BE2C (cell line): ENCODE results near the gene CEP120.

Experiments
- DNase-seq: peaks from one replicate; pipeline ENCODE4 v3.0.0-alpha.2; 2020
- H3K27me3 ChIP-seq: fragments of 250-450 bp; sonication (Bioruptor Pico); 2 replicates; pipeline ENCODE4 v1.5.1; 2020; ENCODE audit warnings: mild to moderate bottlenecking
- H3K36me3 ChIP-seq: fragments of 250-450 bp; sonication (Bioruptor Pico); 2 replicates; pipeline ENCODE4 v1.5.1; 2020; ENCODE audit warnings: mild to moderate bottlenecking
- H3K4me1 ChIP-seq: fragments of 250-450 bp; sonication (Bioruptor Pico); 2 replicates; pipeline ENCODE4 v1.5.1; 2020
- H3K4me3 ChIP-seq: 2 replicates; pipeline ENCODE4 v1.5.1; 2011; ENCODE audit warnings: low read depth, low read length
- H3K9me3 ChIP-seq: fragments of 250-450 bp; sonication (Bioruptor Pico); 2 replicates; pipeline ENCODE4 v1.5.1; 2020
- CTCF ChIP-seq: IDR thresholded peaks from 2 replicates; pipeline ENCODE4 v1.5.1; 2012; ENCODE audit warnings: mild to moderate bottlenecking, low read depth, low read length

The CEP120 gene

DNA sequence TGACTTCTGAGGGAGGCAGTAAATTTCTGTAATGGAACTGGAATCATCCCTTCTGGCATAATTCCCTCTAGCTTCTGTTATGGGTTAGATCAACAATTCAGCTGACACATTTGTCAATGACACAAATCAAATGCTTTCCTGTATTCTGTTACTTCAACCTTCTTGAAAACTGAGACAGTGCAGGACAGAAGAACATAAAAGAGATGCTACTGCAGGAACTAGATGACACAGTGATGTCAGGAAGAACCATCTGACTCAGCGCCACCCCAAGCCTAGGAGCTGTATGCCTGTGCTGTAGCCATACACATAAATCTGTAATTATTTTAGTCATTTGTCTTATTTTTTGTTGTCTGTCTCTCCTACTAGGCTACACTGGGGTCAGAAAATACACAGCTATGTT, 18.2 kb upstream of the CEP120 start:
- no peak for TF ChIP-seq CTCF

GRCh38 chr5:123440456-123441181, 17.4 kb upstream of the CEP120 start:
- DNase-seq: no peak
- Histone ChIP-seq H3K4me3 (no peak overlapping the region), H3K9me3 (no peaks in the 10 kb centered on the region), H3K36me3 (no peaks in the 10 kb centered on the region), H3K4me1 (peaks cover 3% of the 10 kb centered on the region), H3K27me3 (no peaks in the 10 kb centered on the region)
- TF ChIP-seq CTCF: no peak

More for the DNA sequence above, 18.2 kb upstream of the CEP120 start:
- H3K27me3 ChIP-seq: no peaks in the 10 kb centered on the region
- peaks cover 3% of the 10 kb centered on the region for H3K4me1 ChIP-seq
- no peak overlapping the region for H3K4me3 ChIP-seq
- H3K9me3 ChIP-seq: no peaks in the 10 kb centered on the region
- DNase-seq: no peak
- no peaks in the 10 kb centered on the region for H3K36me3 ChIP-seq

DNA sequence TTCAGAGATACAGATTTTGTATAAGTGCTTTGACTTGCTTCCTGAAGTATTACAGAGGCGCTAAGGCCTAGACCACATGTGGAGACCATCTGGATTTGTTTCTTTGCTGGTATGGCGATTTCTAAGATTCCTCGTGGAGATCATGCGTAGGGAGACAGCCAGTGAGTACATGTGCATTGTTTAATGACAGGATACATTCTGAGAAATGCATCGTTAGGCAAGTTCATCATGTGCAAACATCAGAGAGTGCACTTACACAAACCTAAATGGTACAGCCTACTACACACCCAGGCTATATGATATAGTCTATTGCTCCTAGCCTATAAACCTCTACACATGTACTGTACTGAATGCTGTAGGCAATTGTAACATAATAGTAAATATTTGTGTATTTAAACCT, 16.5 kb upstream of the CEP120 start:
- Histone ChIP-seq H3K36me3 (no peaks in the 10 kb centered on the region), H3K4me3 (no peak overlapping the region), H3K4me1 (peaks cover 3% of the 10 kb centered on the region), H3K27me3 (no peaks in the 10 kb centered on the region), H3K9me3 (no peaks in the 10 kb centered on the region)
- DNase-seq: no peak
- no peak for TF ChIP-seq CTCF

DNA sequence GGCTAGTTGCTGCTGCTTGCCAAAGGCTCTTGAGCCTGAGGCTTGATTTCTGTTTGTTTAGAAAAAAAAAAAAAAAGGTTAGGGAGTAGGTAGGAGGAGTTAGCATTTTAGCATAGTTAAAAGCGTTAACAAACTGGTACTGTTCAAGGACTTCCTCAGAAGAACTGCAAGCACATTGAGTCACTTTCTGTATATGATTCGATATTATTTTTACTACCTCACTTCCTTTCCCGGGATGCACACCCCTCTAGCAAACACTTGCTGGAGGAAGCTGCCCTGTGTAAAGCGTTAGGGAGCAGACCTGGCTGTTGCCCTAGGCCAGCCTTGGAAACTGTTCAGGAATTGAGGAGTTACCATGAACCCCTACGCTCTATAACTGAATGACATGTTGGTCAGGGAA, 15.7 kb upstream of the CEP120 start:
- Histone ChIP-seq H3K27me3 (no peaks in the 10 kb centered on the region), H3K36me3 (no peaks in the 10 kb centered on the region), H3K9me3 (no peaks in the 10 kb centered on the region), H3K4me3 (no peak overlapping the region), H3K4me1 (peaks cover 3% of the 10 kb centered on the region)
- no peak for DNase-seq
- TF ChIP-seq CTCF: no peak

DNA sequence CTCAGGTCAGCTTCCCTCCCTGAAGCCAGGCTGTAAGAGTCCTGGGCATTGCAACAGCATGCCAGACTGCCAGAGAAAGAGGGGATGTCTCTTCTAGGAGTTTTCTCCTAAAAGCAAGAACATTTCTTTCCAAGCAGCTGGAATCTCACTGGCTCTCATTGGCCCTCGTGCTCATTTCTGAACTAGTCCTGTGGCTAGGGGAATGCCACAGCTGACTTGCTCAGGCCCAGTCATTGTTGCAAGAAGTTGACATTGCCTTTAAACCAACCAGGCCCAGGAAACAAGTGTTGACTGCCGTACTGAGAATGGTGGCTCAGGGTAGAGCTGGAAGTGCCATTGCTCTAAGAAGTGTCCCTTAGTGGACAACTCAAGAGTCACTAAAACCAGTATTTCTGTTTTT, 15.0 kb upstream of the CEP120 start:
- Histone ChIP-seq H3K36me3 (no peaks in the 10 kb centered on the region), H3K9me3 (no peaks in the 10 kb centered on the region), H3K27me3 (no peaks in the 10 kb centered on the region), H3K4me1 (peaks cover 3% of the 10 kb centered on the region; the same call in 1 of the 2 replicates), H3K4me3 (no peak overlapping the region)
- no peak for DNase-seq
- no peak for TF ChIP-seq CTCF

DNA sequence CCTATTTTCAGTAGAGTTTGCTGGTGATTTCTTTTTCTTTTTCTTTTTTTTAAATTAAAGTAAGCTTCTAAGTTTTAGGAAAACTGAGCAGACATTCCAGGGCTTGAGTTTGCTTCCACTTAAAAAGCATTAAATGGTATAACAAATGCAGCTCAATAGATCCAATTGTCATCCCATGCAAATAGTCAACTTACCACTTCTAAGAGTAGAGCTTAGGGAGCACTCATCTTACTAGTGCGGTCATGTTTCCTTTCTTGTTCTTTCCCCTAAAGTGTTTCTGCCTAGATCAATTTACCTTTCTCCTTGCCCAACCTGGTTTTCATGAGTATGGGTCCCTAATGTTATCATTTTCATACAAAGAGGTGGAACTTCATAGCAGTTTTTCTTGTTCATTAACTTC, 13.0 kb upstream of the CEP120 start:
- TF ChIP-seq CTCF: no peak
- H3K4me3 ChIP-seq: no peak overlapping the region
- H3K4me1 ChIP-seq: peaks cover 2% of the 10 kb centered on the region; the same call in 1 of the 2 replicates
- no peaks in the 10 kb centered on the region for H3K27me3 ChIP-seq
- no peak for DNase-seq
- H3K36me3 ChIP-seq: no peaks in the 10 kb centered on the region
- H3K9me3 ChIP-seq: no peaks in the 10 kb centered on the region
